Esophagus mucosa (tissue), 1 donor: ENCODE data around the gene XKRX. TPM values are rescaled to one million over a fixed set of nuclear protein-coding genes. Genes with fewer than 3 reads are reported as not detected.

ENCODE experiments used
- ATAC-seq: fragments of 200-7000 bp; cut with Tn5 transposase; one replicate; pipeline ENCODE4 v1.9.1; 2020
- total RNA-seq: library from RNA; stranded (reverse); gene quantifications from one replicate; pipeline ENCODE4 v1.2.4, GENCODE V29; 2023
- donor health status: DM: yes; HTN: yes; CAD: no.

Gene XKRX
- 3.7 TPM for total RNA-seq

DNA sequence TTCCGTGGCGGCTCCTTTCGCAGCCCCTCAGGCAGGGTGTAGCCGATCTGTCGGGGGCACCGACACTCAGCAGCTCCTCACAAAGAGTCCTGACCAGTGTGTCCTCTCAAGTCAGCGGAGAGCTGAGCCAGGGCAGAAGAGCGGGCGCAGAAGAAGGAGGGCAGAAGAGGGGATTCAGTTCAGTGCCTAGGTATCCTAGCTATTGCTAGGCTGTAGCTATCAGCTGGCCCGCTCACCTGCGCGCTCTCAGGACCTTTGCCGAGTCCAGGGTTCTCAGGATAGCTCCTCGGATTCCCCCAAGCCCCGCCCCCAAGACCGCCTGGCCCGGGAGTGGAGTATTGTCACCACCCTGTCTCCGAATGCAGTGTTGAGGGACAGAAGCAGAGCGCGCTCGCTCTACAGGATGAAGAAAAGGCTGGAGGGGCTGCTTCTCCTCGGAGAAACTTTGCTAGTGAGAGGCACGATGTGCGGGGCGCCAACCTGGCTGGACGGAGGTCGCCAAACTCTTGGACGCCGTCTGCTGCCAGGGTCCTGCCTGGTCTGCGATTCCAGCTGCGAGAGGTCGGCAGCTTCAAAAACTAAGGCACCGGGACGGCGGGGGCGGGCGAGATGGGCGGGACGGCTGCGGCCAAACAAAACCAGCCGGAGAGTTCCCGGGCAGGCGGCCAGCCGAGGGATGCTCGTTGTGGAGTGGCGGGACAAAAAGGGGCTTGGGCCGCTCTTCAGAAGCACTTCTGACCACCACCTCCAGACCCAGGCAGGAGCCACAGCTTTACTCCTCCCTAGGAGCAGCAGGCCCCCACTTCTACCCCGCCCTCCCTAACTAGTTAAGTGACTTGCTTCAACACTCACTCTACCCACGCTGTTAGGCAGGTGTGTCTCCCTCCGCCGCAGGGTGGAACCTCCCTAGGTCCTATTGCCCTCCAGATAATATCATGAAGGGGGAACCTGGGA lies at the start of gene XKRX:
Gene XKRX, minus strand, starts transcription at position 258 of the 954 bp plus-strand sequence. CDS start 613 bp downstream, outside the sequence.
- ATAC-seq = peak; percentile 90

DNA sequence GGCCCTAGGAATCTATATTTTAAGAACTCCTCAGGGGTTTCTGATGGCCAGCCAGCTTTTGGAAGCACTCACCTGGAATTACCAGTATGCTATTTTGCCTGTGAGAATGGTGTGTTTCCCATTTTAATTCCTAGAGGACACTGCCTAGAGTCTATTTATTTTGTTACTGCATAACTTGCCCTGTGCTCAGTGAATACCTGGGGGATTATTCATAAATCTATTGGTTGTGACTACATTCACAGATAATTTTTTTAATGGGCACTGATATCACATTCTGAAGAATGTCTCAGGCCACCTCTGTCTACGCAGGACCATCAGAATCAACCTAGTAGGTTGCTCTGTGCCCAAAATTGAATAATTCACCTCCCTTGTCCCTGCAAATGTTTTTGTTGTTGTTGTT lies 47.5 kb upstream of the XKRX start:
- ATAC-seq = no peak

DNA sequence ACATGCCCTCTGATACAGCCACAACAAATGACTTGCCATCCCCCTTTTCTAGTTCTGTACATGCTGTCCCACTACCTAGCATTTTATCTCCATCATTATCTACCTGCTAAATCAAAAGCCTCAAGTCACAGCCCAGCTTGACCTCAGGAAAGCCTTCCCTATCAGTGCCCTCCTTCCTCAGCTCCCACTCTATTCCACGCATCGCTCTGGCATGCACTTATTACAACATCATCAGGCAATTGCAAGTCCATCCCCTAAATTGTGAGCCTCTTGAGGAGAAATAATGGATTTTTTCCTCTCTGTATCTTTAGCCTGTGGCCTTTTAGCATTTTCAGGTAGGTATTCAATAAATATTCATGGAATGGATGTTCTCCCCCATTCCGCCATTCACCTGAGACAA lies 46.5 kb upstream of the XKRX start:
- no peak for ATAC-seq

DNA sequence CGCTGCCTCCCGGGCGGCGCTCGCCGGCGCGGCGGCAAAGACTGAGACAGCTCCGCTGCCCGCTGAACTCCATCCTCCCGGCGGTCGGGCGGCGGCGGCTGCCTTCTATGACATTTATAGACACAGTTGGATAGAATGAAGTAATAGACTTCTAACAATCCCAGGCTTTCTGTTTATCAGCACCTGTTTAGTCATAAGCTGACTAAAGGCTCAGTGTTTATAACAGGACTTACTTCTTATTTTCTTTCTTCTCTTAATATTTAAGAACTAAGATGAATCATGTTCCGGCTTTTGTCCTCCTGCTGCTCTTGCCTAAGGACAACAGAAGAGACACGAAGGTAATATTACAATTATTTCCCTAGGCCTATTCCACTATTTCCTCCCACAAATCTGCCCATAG lies 44.7 kb upstream of the XKRX start:
- peak; percentile 73 for ATAC-seq

DNA sequence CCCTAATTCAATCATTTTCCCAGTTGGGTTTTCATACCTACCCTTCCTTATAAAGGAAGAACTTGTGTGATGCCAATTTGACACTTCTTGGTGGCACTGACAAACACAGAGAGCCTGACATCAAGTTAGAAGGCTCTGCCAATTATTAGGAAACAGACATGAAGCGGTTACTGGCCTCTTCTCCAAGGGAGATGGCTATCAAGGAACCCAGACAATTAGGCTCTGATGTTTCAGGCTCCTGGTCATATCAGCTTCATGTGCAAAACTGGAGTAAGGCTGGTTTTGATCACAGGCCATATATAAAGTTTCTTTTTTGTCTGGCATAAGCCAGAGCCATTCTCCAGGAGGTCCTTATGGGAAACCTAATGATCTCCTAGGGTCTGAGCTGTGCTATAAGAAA lies 41.2 kb upstream of the XKRX start:
- ATAC-seq = no peak

DNA sequence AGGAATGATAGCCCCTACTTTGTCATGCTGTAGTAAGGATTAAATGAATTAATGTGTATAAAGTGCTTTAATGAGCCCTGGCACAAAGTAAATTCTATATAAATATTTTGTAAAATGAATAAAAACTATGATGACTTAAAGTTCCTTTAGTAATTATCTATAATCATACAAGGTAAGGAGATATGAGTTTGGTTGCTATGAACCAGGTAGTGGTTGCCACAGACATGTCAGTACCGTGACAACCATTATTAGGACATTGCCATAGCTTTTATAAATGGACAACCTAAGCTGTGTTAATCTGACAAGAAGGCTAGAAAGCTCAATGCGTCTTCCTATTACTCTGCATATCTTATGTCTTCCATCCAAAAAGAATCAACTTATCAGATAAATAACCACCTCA lies 40.7 kb upstream of the XKRX start, which contains the start of gene ARL13A:
Gene ARL13A, plus strand, starts transcription at position 301 of the 400 bp plus-strand sequence. CDS start 3,982 bp downstream, outside the sequence.
- ATAC-seq = no peak

DNA sequence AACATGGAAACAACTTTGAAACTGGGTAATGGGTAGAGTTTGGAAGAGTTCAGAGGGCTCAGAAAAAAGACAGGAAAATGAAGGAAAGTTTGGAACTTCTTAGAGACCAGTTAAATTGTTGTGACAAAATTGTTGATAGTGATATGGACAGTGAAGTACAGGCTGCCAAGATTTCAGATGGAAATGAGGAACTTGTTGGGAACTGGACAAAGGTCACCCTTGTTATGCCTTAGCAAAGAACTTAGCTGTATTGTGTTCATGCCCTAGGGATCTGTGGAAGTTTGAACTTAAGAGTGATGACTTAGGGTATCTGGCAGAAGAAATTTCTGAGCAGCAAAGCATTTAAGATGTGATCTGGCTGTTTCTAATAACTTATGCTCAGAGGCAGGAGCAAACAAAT lies 35.6 kb upstream of the XKRX start:
- no peak for ATAC-seq

DNA sequence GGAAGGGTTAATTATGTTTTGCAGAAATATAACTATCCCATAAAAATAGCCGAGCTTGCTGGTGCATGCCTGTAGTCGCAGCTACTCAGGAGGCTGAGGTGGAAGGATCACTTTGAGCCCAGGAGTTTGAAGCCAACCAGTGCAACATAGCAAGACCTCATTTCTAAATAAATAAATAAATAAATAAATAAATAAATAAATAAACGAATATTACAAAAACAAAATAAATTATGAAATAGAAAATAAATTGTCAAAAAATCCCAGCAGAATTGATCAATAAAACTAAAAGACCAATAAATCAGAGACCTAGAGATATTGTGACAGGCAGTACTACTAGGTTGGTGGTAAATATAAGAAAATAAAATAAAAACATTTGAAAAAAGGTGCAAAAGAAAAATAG lies 34.1 kb upstream of the XKRX start:
- ATAC-seq = no peak

DNA sequence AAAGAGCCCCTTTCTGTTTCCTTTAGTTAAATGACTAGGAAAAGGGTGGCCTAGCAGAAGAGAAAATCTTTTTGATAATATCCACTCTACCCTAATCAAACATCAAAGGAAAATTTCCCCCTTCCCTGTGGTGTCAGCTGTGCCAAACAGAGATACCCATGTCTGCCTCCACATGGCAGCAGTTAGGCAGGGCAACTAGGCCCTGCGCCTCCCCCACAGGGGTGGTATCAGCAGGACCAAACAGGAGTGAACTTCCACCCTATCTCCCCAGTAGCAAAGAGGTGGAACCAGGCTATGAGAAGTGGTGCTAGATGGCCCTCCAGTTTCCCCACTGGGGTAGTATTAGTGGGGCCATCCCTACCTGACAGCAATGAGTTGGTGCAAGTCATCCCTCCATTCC lies 19.8 kb upstream of the XKRX start:
- ATAC-seq = no peak

DNA sequence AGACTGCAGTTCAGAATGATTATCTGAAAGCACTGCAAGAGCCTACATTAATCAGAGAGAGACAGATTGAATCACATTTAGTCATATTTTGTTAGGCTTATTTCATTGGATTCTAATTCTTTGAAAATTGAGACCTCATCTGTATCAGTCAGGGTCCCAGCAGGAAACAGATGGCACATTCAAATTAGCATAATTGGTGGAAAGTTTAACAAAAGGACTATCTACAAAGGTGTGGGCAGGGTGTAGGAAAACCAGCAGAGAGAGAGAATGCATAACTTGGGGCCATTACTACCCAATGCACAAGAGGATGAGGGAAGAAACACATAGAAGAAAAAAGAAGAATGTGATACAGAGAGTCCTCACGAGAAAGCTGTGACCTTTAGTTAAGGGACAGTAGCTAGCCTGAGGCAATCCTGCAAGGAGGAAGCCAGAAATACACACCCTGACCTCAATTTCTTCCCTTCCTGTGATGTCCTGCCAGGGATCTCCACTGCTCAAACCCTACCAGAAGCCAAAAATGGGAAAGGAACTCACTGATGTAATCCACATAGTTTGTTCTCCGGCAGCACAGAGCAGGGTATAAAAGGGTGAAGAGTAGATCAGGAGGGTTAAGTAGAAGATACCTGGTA lies 17.7 kb upstream of the XKRX start:
- no peak for ATAC-seq

DNA sequence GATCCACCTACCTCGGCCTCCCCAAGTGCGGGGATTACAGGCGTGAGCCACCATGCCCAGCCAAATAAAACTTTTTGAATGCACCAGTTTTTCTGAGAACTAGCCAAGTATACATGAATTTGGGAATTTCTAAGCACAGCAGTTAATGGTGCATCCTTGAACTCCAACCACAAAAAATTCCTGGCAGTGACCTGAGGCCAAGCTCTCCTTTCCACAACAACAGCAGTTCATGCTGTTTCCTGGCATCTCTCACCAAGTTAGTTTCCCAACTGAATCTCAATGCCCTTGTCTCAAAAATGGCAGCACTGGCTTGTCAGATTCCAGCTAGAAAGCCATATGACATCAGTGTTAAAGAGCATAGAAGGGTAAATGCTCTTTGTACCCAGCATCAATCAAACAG lies 15.9 kb upstream of the XKRX start:
- no peak for ATAC-seq

DNA sequence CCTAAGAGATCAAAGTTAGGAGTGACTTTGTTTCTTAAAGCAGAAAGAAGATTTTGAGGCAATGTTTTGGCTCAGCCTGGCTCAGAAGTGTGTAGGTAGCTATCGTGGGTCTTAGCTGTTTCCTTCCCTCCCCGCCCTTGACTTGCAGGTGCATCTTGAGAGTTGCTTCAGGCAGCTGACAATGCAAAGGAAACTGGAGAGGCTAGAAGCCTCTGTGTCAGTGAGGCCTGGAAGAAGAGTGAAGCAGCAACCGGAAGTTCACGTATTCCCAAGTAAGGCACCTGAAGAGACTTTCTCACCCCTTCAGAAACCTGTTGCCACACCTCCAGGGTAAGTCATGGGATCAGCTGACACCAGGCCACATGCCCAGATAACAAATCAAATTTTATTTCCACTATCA lies 10.6 kb upstream of the XKRX start:
- ATAC-seq = peak; percentile 59

DNA sequence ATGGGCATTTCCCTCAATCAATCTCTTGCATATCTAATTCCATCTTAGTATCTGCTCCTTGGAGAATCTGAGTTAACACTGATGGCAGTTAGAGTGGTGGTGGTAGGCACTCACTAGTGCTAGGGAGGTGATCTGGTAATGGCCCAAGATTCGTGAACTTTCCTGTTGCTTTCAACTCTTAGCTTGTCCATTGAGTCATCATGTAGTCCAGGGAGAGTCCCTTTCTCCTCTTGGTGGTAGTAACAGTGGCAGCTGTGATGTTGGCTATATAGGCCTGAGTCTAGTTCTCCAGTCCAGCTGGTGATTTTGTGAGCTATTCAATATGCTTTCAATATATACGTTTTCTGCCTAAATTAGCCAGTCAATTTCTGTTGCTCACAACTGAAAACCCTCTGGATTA lies 7.0 kb upstream of the XKRX start:
- ATAC-seq = no peak

DNA sequence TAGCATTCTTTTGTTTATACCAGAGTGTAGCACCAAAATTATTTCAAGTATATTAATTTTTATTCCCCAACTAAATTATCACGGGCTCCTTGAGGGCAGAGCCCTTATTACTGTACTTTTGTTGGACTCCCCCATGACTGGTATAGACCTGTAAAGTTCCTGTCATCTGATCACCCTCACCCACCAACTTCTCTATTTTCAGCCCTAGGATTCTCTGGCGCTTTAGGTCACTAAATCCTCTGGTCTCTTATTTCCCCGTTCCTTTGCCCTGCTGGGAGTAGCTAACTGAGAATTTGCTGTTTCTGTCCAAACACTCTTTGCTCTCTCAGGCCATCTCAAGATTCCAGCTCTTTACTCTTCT lies 3.2 kb upstream of the XKRX start:
- ATAC-seq = no peak

DNA sequence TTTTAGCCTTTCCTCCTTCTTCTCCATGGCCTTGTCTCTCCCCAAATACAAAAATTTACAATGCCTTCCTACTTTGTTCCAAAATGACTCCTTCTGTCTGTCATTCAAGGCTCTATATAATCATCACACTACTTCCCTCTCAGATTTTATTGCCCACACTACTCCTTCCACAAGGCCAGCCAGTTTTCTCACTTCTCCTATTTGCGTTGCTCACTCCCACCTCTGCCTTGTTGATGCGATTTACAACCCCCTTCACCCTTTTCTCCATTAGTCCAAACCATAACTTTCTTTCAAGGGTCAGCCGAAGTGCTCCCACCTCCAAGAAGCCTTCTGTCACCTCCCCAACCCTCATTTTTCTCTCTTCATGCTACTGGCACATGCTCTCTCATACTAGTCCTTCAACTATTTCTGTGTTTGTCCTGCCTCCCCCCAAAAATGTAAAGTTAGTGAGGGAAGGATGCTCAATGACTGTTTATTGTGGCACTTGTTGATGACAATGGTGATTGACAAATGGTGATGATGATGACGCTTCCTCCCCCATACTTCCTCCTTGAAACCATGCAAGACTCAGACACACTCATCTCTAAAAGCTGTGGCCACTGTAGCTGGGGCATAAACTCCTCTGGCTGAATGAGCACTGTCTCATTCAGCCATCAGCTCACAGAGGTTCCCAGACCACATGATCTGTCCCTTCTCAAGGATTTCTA lies 2.7 kb upstream of the XKRX start:
- peak; percentile 22 for ATAC-seq

DNA sequence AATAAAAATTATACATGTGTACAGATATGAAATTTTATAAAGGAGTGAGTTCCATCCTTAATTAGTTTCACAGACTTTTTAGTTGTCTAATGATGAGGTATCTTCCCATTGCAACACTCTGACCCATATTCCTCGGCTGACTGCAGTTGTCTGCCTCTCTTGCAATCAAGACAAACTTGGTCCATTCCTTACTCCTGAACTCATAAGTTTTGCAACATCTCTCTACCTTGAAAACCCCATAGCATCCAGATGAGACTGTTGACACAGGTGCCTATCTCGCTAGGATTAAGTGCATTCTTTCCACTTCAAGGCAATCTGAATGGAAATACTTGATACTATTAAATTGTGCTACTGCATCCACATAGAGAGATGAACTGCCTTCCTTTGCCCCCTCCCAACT lies 2.3 kb downstream of the XKRX start:
- no peak for ATAC-seq

DNA sequence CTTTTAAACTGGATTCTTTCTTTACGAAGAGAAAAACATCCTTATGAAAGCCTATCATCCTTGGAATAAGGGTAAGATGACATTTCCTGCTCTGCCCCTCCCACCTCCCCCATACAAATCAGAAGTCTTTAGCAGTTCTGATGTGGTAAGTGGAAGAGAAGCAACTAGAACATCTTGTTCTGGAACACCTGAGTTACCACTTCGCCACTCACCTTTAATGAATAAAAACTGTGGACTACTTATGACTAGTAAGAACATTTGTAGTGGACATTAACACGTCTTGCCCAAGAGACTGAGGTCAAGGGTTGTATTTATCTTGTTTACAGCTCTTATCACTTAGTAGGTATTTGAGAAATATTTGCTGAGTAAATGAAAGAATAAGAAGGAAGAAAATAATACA lies 4.3 kb downstream of the XKRX start:
- no peak for ATAC-seq

DNA sequence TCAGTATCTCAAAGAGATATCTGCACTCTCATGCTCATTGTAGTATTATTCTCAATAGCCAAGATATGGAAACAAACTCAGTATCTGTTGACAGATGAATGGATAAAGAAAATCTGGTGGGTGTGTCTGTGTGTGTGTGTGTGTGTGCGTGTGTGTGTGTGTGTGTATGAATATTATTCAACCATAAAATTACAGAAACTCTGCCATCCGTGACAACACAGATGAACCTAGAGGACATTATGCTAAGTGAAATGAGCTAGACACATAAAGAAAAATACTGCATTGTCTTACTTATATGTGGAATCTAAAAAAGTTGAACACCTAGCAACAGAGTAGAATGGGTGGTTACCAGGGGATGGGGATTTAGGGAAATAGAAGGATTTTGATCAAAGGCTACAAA lies 13.2 kb downstream of the XKRX start:
- ATAC-seq = no peak

DNA sequence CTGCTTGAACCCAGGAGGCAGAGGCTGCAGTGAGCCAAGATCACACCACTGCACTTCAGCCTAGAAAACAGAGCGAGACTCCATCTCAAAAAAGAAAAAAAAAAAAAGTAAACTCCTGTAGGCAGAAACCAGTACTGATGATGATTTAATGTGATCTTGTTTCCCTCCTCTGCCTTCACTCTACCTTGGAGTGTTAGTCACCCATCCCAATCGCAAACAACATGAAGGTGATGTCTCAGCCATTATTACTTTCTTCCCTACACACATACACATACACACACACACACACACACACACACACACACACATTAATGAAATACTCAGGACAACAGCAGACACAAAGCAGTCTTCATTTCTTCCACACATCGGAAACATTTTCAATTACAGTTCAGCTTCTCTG lies 15.6 kb downstream of the XKRX start:
- no peak for ATAC-seq

DNA sequence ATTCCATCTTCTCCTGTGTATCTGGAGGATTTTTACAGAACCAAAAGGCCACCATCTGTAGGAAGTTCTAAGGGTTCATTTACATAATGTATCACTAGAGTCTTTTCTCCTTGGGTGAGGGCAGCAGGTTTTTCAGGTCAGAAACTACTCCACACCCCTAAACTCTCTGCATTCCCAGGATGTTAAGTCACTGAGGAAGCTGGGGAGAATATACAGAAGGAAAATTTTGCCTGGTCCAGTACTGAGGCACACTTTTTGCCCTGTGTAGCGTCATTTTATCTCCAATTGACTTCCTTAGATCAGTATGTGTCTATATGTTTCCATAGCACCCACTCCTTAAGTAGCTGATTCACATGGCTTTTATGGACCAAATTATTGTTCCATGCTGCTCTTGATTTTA lies 17.0 kb downstream of the XKRX start:
- peak; percentile 97 for ATAC-seq

DNA sequence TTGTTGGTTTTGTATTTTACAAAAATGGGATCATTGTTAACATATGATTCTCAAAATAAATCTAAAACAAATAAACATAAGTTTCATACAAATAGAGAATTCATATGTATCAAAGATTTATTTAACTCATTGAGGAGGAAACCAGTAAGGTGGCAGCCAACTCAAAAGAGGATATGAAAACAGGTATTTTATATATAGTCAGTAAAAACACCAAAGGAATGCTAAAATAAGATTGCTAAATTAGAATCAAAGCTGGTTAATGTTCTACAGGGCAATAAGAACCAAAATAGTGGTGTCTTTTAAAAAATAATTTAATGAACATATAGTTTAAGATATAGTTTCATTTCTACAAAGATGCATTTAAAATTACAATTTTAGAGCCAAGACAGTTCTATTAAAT lies 23.1 kb downstream of the XKRX start:
- no peak for ATAC-seq

DNA sequence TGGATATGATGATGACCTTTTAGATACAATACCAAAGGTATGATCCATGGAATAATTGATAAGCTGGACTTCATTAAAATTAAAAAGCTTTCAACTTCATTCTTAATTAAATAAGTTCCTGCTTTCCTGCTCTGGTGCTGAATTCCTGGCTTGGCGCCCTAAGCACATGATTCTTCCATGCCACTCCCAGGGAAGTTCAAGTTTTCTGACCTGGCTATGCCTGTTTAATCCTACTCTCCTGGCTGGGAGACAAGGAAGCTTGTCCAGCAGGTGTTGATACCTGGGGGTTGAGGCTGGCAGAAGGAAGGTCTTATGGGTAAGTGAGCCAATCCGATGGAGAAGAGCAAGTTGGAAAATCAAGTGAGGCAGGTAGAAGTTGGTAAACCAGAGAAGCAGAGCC lies 24.3 kb downstream of the XKRX start:
- peak; percentile 15 for ATAC-seq

DNA sequence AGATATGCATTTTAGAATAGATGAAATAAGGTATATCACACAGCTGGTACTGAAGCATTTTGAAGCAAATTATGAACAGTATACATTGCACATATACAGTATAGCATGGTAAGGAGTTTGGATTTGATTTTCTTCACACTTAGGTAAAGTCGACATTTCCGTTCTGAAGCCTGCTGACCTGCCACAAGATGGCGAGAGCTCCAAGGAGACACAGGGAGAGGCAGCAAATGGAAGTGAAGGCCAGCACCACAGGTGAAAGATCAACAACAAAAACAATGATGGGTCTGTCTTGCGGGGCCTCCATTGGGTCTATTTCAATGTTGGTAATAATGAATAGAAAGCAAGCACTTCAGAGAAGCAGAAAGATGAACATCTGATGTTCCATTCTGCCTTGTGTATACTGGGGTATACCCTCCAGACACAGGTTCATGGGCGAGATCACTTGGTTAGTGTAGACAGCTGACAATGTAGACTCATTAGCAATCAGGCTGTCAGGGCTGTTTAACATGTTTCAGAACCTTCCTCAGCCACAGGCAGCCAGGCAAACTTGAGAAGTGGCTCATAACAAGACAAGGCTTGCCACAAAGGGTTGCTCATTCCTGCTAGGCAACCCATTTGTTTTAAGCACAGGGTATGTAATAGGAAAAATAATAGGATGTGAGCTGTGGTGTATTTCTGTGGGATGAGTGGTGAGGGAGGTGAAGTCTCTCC lies 33.2 kb downstream of the XKRX start:
- peak; percentile 98 for ATAC-seq
